Esophagus muscularis mucosa (tissue), 4 donors: Measurements from ENCODE around the gene RETREG2. TPM values are rescaled to one million over a fixed set of nuclear protein-coding genes. Genes with fewer than 3 reads are reported as not detected.

Experiments used
- DNase-seq: peaks from one replicate; pipeline ENCODE4 v3.0.0-alpha.2; 2017; ENCODE audit errors: extremely low spot score
- H3K27ac ChIP-seq, 4 donors: fragments of 200-600 bp; sonication (generic); replicated peaks in 1 of 4; 1 replicate in 3 of 4; 2 replicates in 1 of 4; pipeline ENCODE4 v1.5.1; 2016 to 2019; ENCODE audit warnings: mild to moderate bottlenecking in 1 of 4
- H3K27me3 ChIP-seq, 4 donors: fragments of 200-600 bp; sonication (generic); one replicate each; pipeline versions ENCODE4 v1.5.1 to v1.6.0; 2016 to 2019
- H3K36me3 ChIP-seq, 4 donors: fragments of 200-600 bp; sonication (generic); one replicate each; pipeline ENCODE4 v1.5.1; 2016 to 2019
- H3K4me1 ChIP-seq, 4 donors: fragments of 200-600 bp; sonication (generic); one replicate each; pipeline ENCODE4 v1.5.1; 2016 to 2019
- H3K4me3 ChIP-seq, 4 donors: fragments of 200-600 bp; sonication (generic); 1 replicate in 2 of 4; 2 replicates in 2 of 4; pipeline ENCODE4 v1.5.1; 2016 to 2019; ENCODE audit warnings: mild to moderate bottlenecking in 4 of 4, moderate library complexity in 1 of 4
- H3K9me3 ChIP-seq, 4 donors: fragments of 200-600 bp; sonication (generic); 1 replicate in 3 of 4; 2 replicates in 1 of 4; pipeline ENCODE4 v1.5.1; 2016 to 2019
- CTCF ChIP-seq, 3 experiments: fragments of 200-600 bp in 2 of 3; fragments of 450-650 bp in 1 of 3; sonication (generic) in 2 of 3; IDR thresholded peaks; one replicate each; pipeline ENCODE4 v1.5.1; 2017 to 2019; ENCODE audit warnings: antibody characterized with exemption in 3 of 3, mild to moderate bottlenecking in 2 of 3, moderate library complexity in 1 of 3
- EP300 ChIP-seq: sonication (generic); formaldehyde crosslinking; IDR thresholded peaks from one replicate; pipeline ENCODE4 v1.6.1; 2017; ENCODE audit warnings: antibody characterized with exemption
- POLR2A ChIP-seq: fragments of 450-650 bp; IDR thresholded peaks from one replicate; pipeline ENCODE4 v1.6.1; 2017; ENCODE audit warnings: antibody characterized with exemption, moderate library complexity, mild to moderate bottlenecking, low read depth
- POLR2AphosphoS5 ChIP-seq, 2 donors: sonication (generic); formaldehyde crosslinking; IDR thresholded peaks; one replicate each; pipeline ENCODE4 v1.6.1; 2017; ENCODE audit warnings: antibody characterized with exemption in 2 of 2
- WGBS: methylation state at CpG from one replicate; pipeline ENCODE4 v1.1.5; 2018; 5-methylcytosine and 5-hydroxymethylcytosine counted together
- intact Hi-C: fragments of 100-400 bp; cut with DNase I; formaldehyde crosslinking; loops from one replicate; pipeline ENCODE4 v1.15.1; 2023
- total RNA-seq, 4 donors: library from RNA; depleted of rRNA; stranded (reverse); fragments of >200 nt; gene quantifications; one replicate each; pipeline versions ENCODE4 v1.1.0 to v1.2.1, GENCODE V29; 2016

RETREG2 gene
- total RNA-seq, 4 donors from 2014 or later, result 44.0 to 69.3 (median 56.3) TPM

DNA sequence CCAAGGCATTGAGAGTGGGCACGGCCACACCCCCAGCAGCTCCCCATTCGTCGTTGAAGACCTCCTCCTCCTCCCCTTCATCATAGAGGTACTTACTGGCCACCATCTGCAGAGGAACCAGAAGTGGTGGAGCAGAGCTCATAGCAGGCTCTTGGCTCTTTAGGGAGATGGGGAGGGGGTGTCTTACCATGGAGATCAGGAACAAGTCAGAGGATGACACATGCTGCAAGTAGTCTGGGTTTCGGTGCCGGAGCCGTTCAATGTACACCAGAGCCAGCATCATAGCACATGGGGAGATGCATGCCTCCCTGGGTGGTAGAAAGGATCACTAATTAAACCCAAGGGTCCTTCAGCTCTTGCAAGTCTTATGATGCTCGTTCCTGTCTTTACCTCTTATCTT lies 3.3 kb upstream of the RETREG2 start:
- Histone ChIP-seq H3K4me1 (peaks cover 36 to 71% (median 57%) of the 10 kb centered on the region in 4 donors), H3K27ac (no peak overlapping the region), H3K27me3 (no peaks in the 10 kb centered on the region), H3K4me3 (no peak overlapping the region), H3K9me3 (no peaks in the 10 kb centered on the region), H3K36me3 (peaks cover 22 to 43% (median 40%) of the 10 kb centered on the region in 4 donors)
- WGBS, result 74% methylated on average over 6 of the region's 7 CpGs
- intact Hi-C loops, result loop anchor here (10.0 kb wide), 1 partner anchor 210 kb away; the partner anchor contains the start of gene DNPEP
- DNase-seq, result peak; percentile 26
- no peak for TF ChIP-seq CTCF (IDR thresholded peaks at IDR 0.05)
- TF ChIP-seq EP300, result no peak
- no peak for TF ChIP-seq POLR2AphosphoS5 (IDR thresholded peaks at IDR 0.05)
- no peak for TF ChIP-seq POLR2A

GRCh38 chr2:219175486-219175885 lies 2.6 kb upstream of the RETREG2 start:
- intact Hi-C loops, result loop anchor here (10.0 kb wide), 1 partner anchor 209 kb away; the partner anchor contains the start of gene DNPEP
- Histone ChIP-seq H3K4me3 (peak overlapping the region; percentile 95 to 100 (median 96)), H3K9me3 (no peaks in the 10 kb centered on the region), H3K27me3 (no peaks in the 10 kb centered on the region), H3K27ac (peak overlapping the region in 3 of 4 donors; percentile 95 to 100 (median 98)), H3K36me3 (peaks cover 29 to 50% (median 47%) of the 10 kb centered on the region in 4 donors), H3K4me1 (peaks cover 35 to 67% (median 59%) of the 10 kb centered on the region in 4 donors)
- TF ChIP-seq CTCF (IDR thresholded peaks at IDR 0.05) (no peak), POLR2A (no peak), EP300 (no peak), POLR2AphosphoS5 (IDR thresholded peaks at IDR 0.05) (no peak)
- WGBS, result 83% methylated on average over 7 of the region's 7 CpGs
- DNase-seq, result peak; percentile 66

DNA sequence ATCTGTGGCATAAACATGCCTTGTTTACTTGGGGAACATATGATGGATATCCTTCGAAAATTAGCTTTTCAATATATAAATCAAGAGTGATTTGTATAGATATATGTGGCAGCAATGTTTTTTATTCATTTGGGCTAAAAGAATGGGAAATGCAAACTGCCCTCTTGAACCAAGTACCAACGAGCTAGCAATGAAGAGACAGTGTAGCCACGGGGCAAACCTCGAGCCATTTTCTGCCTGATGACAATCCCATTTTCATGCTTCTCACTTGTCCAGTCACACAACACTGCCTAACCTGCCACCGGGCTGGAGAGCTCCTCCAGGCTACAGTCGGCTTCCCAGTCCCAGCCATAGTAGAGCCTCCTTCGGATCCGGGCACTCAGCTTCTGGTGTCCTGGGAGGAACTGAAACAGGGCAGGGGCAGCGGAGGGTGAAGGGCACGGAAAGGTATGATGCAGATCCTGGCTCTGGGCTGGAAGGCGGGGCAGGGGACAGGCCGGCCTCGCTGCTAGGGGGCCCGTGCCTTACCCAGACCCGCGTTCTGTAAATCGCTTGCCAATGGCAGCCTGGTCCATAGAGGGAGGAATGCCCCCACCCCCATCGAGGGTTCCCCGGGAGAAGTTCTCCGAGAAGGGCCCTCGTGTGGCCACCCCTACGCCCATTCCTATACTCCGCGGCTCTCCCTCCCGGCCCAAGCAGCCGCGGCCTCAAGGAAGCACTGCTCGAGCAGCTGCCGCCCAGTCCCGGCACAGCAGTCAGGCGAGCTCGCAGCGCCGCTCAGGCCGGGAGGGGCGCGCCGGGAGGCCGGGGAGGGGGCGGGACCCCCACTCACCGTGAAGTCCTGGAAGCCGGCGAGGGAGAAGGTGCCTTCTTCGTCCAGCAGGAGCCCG lies 1.9 kb upstream of the RETREG2 start:
- peak; percentile 91 for DNase-seq
- Histone ChIP-seq H3K27ac (peak overlapping the region; percentile 95 to 100 (median 96)), H3K9me3 (no peaks in the 10 kb centered on the region), H3K27me3 (no peaks in the 10 kb centered on the region), H3K36me3 (peaks cover 36 to 57% (median 53%) of the 10 kb centered on the region in 4 donors), H3K4me3 (peak overlapping the region; percentile 95 to 100 (median 96)), H3K4me1 (peaks cover 28 to 64% (median 54%) of the 10 kb centered on the region in 4 donors)
- 12% methylated on average over 8 of the region's 45 CpGs for WGBS
- intact Hi-C loops, result loop anchor here (10.0 kb wide), 1 partner anchor 209 kb away; the partner anchor contains the start of gene DNPEP
- TF ChIP-seq CTCF (IDR thresholded peaks at IDR 0.05) (peak in 2 of 3 experiments; percentile 10 to 13), POLR2A (no peak), EP300 (no peak), POLR2AphosphoS5 (IDR thresholded peaks at IDR 0.05) (peak in 1 of 2 donors; percentile 10)

DNA sequence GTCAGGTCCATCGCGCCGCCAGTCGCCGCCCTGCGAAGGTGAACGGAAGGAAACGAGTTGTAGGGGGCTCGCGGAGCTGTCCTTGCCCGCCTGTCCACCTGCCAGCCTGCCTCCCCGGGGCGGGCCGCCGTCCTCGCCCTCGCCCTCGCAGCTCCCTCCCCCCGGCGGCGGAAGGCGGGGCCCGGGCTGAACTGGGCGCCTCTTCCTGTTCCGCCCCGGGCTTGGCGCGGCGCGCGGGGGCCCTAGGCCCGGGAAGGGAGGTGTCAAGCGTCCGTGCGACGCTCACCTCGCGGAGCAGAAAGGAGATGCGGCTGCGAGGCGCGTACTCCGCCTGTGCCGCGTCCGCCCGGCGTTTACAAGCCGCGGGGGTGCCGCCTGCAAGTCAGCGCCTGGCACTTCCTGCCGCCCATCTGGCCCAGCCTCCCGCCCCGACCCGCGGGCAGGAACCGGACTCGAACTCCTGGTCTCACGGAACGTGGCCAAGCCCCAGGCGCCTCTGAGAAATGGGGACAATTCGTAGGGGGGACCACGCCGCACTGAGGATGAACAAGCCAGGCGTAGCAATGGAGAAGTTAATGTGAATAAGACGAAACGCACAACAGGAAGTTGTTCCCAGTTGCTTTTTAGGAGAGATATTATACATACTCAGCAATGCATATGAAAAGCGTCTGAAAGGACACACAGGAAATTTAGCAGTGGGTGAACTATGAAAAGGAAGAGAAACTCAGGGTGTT lies 1.1 kb upstream of the RETREG2 start, which contains the start of gene CNPPD1:
TSS of gene CNPPD1 (minus strand) at position 108 of the 734 bp plus-strand sequence. CDS start at position 11, 97 bp downstream.
- Histone ChIP-seq H3K27me3 (no peaks in the 10 kb centered on the region), H3K9me3 (no peaks in the 10 kb centered on the region), H3K4me3 (peak within 1 kb of the TSS; percentile 95 to 100 (median 96)), H3K36me3 (peaks cover 44 to 61% (median 60%) of the 10 kb centered on the region in 4 donors), H3K4me1 (peaks cover 25 to 59% (median 46%) of the 10 kb centered on the region in 4 donors), H3K27ac (peak within 1 kb of the TSS; percentile 95 to 100 (median 96))
- TF ChIP-seq CTCF (IDR thresholded peaks at IDR 0.05), result no peak
- peak; percentile 93 for TF ChIP-seq POLR2A
- TF ChIP-seq POLR2AphosphoS5 (IDR thresholded peaks at IDR 0.05), result peak; percentile 96 to 98
- 0% methylated on average over 10 of the region's 69 CpGs for WGBS
- intact Hi-C loops, result loop anchor here (10.0 kb wide), 1 partner anchor 208 kb away; the partner anchor contains the start of gene DNPEP
- peak; percentile 94 for DNase-seq
